HCT116 (cell line): Measurements from ENCODE around the gene PPP2R5C.

ENCODE experiments used
- CEBPB ChIP-seq: IDR thresholded peaks from 2 replicates; pipeline ENCODE4 v1.6.1; 2012; ENCODE audit warnings: low read depth
- CTCF ChIP-seq, 3 experiments: fragments of 200-600 bp in 1 of 3; sonication (generic) in 1 of 3; IDR thresholded peaks in 2 of 3; conservative IDR thresholded peaks in 1 of 3; 2 replicates each; pipeline ENCODE4 v1.5.1; 2012 to 2017; ENCODE audit warnings: low read depth in 2 of 3, low read length in 2 of 3, antibody characterized with exemption in 1 of 3, borderline replicate concordance in 1 of 3, control low read depth in 1 of 3, mild to moderate bottlenecking in 1 of 3, mixed read lengths in 1 of 3, mixed run types in 1 of 3, moderate library complexity in 1 of 3; ENCODE audit not compliant: insufficient read depth in 1 of 3
- EZH2 ChIP-seq: fragments of 200-600 bp; sonication (generic); IDR thresholded peaks from 2 replicates; pipeline ENCODE4 v1.6.1; 2017; ENCODE audit warnings: antibody characterized with exemption, mixed run types
- MAX ChIP-seq: IDR thresholded peaks from 2 replicates; pipeline ENCODE4 v1.6.1; 2012
- POLR2A ChIP-seq: IDR thresholded peaks from 2 replicates; pipeline ENCODE4 v1.7.0; 2011; ENCODE audit warnings: borderline replicate concordance; ENCODE audit not compliant: insufficient read depth, insufficient read length; ENCODE audit errors: extremely low read depth
- TCF7L2 ChIP-seq: IDR thresholded peaks from 2 replicates; pipeline ENCODE4 v1.7.0; 2011; ENCODE audit warnings: borderline replicate concordance, inconsistent platforms; ENCODE audit not compliant: insufficient read depth, insufficient read length; ENCODE audit errors: extremely low read depth
- ZFX ChIP-seq: fragments of 450-650 bp; IDR thresholded peaks from 2 replicates; pipeline ENCODE4 v1.6.1; 2017

DNA sequence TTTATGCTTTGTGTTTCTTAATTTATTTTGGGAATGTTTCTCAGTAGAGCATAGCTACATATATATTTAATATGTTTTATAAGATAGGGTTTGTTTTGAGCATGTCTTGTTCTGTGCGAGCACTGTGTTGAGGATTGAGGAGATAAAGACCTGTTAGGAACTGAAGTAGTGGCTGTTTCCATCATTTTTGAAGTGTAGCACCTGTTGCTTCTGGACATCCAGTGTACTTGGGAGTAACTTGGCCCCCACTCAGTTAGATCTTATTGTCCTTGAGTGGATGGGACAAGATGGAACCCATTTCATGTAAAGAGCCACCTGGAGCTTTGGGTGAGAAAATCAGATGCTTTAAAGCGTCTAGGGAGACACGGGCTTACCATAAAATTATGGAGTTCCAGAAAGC lies 8.7 kb downstream of the PPP2R5C start:
- TF ChIP-seq TCF7L2 (no peak), CTCF (IDR thresholded peaks at IDR 0.05 in 2 of 3, conservative IDR thresholded peaks at IDR 0.05 in 1 of 3; ENCODE audit: borderline replicate concordance in 1 of 3, insufficient read depth in 1 of 3, low read depth in 2 of 3, low read length in 2 of 3) (no peak), MAX (no peak), POLR2A (no peak), ZFX (no peak), CEBPB (no peak), EZH2 (no peak)
